PC-9 (cell line): ENCODE data around the gene CTLA4.

Source experiments
- CTCF ChIP-seq: fragments of 200-600 bp; sonication (generic); conservative IDR thresholded peaks from 2 replicates; pipeline ENCODE4 v1.6.1; 2017; ENCODE audit warnings: mixed run types, antibody characterized with exemption, mild to moderate bottlenecking, moderate library complexity
- EZH2 ChIP-seq: fragments of 200-600 bp; sonication (generic); IDR thresholded peaks from 2 replicates; pipeline ENCODE4 v1.8.0; 2017; ENCODE audit warnings: antibody characterized with exemption, low read depth

GRCh38 chr2:203852760-203853159 is 14.8 kb upstream of the CTLA4 start:
- no peak for TF ChIP-seq CTCF
- no peak for TF ChIP-seq EZH2
